ENCODE results near the gene GFOD2.

DNA sequence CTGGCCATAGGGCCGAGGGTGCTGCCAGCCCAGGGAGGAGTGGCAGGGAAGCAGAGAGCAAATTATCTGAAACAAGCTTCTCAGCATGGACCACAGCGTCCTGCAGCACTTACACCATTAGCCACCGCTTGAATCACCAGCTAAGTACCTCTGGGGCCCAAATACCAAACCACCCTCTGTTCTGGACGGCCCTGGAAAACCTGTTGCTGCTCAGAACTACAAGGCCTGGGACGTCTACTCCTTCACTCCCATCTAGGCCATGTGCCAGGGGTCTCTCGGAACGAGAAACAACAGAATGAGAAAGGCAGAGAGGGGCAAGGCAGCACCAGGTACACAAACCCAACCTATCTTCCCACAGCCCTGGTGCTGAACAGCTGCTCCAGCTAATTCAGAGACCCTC, 39.9 kb upstream of the GFOD2 start:
- TF ChIP-seq, protein P1, sequence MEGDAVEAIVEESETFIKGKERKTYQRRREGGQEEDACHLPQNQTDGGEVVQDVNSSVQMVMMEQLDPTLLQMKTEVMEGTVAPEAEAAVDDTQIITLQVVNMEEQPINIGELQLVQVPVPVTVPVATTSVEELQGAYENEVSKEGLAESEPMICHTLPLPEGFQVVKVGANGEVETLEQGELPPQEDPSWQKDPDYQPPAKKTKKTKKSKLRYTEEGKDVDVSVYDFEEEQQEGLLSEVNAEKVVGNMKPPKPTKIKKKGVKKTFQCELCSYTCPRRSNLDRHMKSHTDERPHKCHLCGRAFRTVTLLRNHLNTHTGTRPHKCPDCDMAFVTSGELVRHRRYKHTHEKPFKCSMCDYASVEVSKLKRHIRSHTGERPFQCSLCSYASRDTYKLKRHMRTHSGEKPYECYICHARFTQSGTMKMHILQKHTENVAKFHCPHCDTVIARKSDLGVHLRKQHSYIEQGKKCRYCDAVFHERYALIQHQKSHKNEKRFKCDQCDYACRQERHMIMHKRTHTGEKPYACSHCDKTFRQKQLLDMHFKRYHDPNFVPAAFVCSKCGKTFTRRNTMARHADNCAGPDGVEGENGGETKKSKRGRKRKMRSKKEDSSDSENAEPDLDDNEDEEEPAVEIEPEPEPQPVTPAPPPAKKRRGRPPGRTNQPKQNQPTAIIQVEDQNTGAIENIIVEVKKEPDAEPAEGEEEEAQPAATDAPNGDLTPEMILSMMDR (IDR thresholded peaks at IDR 0.05), result no peak
- no peak for TF ChIP-seq POLR2A (IDR thresholded peaks at IDR 0.05)
